ENCODE results near the gene PTCD1.
A peak's percentile ranks its signal among the peaks of the same experiment; 100 is the strongest.

Gene PTCD1

DNA sequence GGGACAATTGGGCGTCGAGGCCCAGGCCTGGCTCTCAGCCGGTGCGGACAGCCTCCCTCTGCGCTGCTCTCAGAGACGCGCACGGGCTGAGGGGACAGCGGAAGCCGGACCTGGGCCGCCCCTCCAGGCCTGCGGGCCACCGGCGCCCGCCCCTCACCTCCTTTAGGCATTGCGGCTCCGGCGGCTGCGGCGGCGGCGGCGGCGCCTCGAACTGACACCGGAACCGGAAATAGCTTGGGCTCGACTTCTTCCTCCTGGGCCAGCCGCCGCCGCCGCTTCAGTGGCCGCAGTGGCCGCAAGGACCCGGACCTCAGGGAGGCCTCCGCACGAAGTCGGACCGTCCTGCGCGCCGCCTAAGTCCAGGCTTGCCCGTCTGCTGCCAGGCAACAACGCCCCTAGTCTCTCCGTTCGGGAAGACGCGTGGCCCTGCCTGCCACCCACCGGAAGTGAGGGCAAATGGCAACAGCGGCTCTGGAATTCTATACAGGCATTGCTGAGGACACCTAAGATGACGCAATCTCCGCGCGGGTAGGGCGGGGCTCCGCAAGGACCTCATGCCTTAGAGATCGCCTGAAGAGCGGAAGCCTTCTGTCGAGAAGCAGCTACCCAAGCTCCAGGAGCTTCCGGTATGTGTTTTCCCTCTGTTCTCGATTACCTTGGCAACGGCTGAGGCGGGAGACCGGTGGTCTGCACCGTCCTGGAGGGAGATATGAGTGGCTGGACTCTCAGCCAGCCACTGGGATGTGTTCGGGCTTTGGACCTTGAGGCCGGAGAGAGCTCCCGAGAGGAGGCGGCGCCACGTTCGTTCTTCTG, 30.0 kb downstream of the PTCD1 start, which contains the start of the genes BUD31 and PDAP1:
Gene BUD31, plus strand, starts transcription at position 591 of the 813 bp plus-strand sequence. CDS start 2,124 bp downstream, outside the sequence.
Gene PDAP1, minus strand, starts transcription at position 219 of the 813 bp plus-strand sequence. Its CDS starts 49 bp downstream, at position 170.
- DNase-seq = peak; percentile 89 to 93

DNA sequence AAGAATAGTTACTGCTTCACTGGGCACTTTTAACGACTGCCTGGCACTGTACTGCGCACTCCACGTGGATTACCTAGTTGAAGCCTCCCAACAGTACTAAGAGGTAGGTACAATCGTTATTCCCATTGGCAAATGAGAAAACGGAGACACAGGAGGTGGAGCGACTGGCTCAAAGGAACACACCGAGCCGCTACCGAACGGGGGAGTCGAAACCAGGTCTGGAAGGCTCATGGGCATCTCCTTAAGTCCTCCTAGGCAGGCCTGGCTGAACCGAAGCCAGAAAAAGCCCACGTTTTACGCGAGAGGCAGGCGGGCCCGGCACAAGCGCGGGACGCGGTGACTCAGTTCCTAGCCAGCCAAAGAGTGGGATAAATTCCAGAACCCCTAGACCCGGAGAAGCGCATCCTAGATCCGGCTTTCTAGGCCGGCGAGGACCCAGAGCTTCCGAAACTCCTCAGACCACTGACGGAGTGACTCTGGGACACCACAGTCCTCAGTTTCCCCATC, 30.7 kb downstream of the PTCD1 start:
- peak in 1 of 2 experiments; percentile 13 for DNase-seq

DNA sequence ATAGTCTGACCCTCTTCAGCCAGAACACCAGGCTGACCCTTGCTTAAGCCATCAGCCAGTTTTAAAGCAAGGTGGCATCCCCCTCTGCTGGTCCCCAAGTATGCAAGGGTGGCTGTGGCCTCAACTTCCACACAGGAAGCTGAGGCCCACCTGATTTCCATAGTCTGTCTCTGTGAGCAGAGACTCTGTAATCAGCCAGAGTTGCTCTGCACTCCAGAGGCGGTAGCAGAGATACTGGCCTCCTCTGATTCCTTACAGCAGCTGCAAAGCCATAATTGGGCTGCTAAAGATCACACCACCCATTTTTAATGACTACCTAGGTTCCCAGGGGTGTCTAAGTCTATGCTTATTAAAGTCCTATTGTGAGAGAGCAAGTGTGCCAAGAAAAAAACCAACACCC, 32.0 kb downstream of the PTCD1 start:
- DNase-seq = no peak

DNA sequence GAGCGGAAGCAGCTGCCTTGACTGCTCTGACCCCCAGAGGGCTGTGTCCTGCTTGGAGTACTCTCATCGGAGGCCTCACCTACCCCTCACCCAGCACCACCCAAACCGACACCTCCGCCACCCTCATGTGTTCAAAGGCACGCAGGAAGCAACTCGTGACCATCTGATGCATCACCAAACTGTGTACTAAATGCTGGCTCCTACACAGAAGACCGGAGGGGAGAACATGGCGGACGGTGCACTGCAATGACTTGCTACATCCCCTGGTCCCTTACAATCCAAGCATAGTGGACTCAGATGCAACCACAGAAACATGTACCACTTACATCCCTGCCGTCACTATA, 33.6 kb downstream of the PTCD1 start:
- no peak for DNase-seq

DNA sequence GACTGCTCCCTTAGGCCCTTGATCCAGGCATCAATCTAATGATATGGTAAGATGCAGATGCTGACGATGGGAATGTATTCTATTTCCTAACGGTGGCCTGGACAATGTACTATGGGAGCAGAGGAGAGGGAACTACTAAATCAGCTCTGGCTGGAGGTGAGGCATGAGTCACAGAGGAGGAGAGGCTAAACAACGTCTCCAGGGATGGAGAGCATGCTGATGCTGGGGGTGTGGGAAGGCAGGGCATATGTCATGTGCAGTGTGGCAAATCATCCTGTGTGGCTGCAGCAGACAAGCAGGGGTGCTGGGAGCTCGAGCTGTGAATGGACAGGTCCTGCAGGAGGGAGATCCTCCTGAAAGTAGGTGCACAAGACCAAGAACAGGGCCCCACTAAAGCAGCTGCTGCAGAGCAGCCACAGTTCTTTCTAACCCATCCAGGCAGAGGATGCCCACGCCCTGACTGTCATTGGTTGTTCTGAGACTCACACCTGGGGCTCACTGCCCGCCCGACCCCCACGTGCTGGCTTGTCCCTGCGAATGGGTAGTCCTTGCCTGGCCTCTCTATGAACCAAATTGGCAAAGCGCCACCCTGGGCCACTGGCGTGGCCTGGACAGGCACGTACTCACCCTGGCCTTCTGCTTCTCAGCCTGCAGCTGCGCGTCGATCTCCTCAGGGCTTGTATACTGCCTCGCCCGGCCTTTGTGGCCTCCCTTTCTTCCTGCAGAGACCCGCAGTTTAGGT, 34.2 kb downstream of the PTCD1 start:
- no peak for DNase-seq

DNA sequence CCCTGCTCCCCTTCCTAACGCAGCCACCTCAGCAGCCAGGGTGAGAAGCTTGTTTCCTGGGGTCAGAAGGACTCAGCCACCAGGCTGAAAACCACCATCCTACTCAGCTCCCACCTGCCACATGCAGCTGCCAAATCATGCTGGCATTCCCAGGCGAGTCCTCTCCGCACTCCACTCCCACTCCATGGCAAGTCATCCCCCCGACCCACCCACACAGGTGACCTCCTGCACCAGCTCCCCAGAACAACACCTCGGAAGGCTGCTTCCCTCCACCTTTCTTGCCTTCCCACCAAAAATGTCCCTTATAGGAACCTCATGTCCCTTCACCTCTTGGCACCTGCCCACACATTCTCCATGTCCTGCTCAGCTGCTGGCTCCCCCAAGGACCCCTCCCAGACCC, 34.8 kb downstream of the PTCD1 start:
- no peak for DNase-seq

DNA sequence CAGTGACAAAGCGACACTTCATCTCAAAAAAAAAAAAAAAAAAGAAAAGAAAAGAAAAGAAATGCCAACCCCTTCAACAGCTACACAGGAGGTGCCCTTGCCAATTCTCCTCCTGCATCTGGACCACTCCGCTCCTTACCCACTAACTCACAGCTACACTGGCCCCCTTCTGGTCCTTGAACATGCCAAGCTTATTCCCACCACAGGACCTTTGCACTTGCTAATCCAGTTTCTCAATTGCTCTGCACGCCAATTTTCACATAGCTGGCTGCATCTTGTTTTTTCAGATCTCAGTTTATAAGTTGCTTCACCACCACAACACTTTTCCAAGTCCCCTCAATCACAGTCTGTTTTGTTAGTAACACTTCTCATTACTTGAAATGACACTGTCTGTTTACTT, 35.7 kb downstream of the PTCD1 start:
- DNase-seq = no peak

DNA sequence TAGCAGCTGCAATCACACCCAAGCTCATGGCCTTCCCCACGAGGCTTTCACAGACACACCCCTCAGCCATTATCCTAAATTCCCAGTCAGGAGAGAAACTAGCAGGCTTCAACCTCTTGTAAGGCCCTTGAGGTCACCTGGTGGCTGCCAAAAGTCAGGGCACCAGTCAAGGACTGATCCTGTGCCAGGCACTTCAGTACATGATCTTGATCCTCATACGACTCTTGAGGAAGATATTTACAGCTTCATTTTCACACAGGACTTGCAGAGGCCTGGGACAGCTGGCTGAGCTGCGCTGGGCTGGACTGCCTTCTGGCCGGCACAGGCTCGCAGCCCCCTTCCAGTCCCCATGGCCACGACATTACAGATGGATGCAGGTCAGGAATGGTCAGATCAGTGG, 39.0 kb downstream of the PTCD1 start:
- DNase-seq = no peak

DNA sequence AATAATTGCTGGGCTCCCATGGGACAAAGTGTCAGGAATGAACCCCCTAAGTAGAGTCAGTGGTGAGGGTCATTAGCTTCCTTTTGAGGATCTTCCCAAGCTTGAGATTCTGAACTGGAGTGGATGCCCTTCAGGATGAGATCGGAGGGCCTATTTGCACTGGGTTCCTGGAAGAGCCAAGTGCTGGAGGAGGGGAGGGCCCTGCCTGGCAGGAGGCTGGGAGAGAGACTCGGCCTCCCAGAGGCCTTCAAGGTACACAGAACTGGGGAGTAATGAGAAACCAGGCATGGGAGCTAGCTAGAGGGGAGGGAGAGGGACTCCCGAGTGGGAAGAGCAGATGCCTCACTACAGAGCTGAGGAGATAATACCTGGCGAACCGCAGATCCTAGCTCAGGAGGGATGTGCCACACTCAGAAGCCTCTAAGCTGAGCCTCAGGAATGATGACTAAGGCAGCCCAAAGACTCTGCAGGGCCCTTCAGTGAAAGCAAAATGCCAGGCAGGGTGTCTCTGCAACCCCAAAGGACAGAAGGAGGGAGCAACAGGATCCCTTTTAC, 39.6 kb downstream of the PTCD1 start:
- DNase-seq = no peak

DNA sequence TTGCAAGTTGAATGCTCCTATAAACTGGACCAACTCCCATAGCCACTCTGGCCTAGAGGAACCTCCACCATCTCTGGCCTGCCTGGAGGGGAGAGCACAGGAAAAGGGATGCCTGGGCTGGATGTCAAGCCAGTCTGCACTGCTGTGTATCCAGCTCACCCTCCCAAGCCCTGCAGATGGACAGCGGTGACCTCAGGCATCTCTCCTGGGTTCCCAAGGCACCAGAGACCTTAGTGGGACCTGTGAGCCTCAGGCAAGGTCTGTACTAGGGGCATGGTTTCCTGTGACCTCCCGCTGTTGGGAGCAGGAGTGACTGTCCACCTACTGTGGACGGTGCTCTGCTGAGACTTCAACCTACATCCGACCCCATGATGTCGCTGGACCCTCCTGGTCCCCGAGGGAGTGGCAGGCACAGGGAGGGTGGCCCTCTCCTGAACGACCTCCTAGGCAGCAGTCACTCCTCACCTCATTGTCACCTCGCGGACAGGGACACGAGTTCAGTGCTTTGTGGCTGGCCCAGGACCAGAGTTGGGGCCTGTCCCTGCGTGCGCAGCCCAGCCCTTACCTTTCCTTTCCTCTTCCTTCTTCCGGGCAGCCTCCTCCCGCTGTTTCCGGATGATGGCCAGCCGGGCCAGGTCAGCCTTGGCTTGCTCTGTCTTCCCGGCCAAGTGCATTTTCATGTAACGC, 41.2 kb downstream of the PTCD1 start:
- no peak for DNase-seq

DNA sequence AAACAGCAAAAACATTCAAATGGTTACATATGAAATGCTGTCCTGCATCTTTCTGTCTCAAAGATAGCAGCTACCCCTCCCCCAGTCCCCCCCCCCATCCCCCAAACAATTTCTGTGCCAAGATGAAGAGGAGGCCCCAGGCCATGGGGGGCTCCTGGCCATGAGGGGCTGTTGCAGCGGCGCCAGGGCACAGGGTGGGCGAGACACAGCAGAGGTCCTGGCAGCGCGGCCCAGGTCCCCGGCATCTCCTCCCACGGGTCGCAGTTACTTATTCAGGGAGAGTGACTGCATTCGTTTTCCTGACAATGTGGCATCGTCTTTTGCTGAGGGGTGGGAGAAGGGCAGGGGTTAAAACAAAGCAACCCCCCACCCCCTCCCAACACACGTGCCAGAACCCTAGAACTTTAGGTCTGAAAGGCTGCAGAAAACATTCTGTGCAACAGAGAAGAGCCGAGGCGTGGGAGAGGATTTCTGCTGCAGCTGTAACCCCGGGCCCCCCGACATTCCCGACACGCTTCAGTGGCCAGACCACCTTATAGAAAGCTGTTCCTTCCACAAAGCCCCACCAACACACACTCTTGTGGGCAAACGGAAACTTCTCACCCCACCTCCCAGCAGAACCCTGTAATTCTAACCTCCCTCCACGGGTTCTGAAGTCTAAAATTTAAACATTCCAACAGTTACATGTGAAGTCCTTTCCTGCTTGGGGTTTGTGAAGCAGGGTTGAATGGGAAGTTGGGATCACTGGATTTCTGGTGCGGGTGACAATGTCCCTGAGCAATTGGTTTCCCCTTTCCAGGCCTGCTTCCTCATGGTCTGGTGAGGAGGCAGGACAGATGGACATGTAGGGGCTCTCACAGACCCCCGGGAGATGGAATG, 41.9 kb downstream of the PTCD1 start:
- no peak for DNase-seq

DNA sequence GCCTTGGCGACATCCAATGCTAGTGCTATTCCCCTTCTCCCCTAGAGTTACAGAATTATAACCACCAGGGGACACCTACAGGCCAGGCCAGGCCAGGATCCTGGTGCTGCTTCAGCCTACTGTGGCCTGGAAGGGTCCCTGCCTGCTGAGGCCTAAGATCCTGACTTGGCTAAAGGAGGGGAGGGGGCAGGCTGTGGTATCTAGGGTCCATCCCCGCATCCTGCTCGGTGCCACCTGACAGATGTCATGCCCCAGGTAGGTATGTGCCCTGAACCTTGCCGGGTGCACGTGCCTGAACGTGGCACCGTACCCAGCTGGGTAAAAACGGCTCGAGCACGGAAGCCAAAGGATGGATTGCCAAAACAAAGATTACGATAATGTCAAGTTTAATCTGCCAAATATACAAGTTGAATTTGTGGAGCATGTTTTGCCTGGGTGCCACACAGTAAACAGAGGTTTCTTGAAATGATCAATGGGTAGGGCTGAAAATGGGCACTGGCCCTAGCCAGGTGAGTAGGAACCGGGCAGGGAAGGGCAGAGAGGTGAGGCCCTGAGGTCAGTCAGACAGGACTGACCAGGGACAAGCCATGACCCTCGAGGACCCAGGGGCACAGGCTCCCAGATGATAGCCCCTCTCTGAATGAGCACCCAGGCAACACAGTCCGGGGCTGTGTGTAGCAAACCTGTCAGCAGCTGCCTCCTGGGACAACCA, 42.8 kb downstream of the PTCD1 start:
- no peak for DNase-seq

DNA sequence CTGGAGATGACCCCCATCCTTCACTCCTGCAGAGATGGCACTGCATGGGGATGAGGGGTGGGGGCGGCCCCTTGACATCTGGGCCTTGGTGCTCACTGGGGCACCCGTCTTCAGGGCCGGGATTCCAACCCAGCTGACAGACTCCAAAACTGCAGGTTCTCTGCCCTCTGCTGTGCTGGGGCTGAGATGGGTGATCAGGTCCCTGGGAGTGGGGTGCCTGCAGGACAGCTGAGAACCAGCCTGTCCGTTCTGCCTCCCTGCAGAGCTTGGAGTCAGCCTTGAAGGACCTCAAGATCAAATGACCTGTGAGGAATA, 44.5 kb downstream of the PTCD1 start:
- no peak for DNase-seq

DNA sequence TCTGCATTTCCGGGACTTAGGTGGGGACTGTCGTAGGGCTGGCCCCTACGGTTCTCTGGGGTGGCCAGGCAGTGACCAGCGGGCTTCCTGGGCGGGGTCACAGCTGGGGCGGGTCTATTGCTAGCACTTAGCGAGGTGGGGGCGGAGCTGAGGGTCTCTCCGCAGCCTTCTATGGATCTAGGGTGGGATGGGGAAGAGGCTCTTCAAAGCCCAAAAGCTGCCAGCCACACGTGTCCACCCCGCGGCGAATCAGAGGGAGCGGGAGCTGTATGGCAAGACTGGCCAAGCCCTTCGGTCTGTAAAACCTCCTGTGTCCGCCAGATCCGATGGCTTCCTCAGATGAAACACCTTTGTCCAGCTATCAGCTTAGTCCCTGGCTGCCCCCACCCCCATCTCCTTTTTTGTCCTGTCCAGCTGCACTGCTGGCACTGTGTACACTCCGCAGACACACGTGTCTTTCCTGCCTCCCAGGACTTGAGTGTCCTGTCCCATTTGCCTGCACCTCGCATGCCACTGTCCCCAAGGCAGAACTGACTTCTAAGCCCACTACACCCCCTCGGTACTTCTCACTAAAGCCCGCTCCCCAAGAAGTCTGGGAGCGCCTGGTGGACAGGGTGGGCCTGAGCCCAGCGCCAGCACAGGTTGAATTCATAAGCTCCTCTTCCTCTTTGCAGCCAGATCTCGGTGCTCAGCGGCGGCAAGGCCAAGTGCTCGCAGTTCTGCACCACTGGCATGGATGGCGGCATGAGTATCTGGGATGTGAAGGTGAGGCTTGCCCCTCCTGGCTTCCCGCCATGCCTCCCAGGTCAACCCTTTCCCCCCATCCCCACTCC, 45.0 kb downstream of the PTCD1 start:
- peak; percentile 12 to 69 for DNase-seq

DNA sequence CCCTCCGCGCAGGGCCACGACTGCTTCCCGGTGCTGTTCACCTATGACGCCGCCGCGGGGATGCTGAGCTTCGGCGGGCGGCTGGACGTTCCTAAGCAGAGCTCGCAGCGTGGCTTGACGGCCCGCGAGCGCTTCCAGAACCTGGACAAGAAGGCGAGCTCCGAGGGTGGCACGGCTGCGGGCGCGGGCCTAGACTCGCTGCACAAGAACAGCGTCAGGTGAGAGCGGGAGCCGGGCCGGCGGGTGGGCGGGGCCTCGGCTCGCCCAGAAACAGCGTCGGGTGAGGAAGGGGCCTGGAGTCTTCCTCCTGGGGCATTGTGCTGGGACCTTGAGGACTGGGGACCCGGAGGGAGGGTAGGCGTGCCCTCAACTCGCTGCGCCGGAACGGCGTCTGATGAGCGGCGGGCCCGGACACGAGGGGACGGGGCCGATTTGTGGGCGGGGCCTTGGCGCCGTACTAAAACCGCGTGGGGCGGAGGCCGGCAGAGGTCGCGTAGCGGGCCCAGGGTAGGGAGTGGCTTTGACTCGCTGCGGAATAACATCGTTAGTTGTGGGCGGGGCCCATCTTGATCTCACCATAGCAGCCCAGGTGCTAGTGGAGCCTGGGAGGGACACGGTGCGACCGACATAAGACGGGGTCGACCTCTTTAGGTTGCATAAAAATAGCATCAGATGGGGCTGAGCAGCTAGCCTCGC, 45.8 kb downstream of the PTCD1 start:
- DNase-seq = peak; percentile 43 to 77

DNA sequence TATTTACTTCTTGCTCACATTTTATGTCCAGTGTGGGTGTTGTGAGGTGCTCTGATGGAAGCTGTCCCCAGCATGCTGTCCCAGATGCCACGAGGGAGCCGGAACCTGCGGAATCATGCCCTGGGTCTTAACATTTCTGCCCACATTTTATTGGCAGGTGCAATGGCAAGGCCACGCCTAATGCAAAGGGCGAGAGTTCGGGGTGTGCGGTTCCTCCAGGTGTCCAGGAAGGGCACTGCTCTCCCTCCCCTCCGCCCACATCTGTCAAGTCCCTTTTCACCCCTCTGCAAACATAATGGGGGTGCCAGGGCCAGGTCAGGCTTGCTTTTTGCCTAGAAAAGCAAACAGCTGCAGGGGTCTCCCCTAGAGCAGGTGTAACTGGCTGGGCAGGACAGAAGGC, 46.6 kb downstream of the PTCD1 start:
- DNase-seq = no peak

DNA sequence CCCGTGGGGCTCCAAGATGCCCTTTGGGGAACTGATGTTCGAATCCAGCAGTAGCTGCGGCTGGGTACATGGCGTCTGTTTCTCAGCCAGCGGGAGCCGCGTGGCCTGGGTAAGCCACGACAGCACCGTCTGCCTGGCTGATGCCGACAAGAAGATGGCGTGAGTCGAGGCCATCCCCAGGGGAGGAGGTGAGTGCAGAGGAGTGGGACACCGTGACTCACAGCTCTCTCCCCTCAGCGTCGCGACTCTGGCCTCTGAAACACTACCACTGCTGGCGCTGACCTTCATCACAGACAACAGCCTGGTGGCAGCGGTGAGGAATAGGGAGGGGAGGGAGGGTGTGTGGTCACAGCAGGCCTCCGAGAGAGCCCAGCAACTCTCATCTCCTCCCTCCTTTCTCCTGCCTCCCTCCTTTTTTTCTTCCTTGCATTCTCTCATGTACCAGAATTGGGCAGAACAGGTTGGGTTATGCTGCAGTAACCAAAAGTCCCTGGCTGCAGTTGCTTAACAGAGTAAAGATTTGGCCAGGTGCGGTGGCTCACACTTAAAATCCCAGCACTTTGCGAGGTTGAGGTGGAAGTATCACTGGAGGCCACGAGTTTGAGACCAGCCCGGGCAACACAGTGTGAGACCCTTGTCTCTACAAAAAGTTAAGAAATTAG, 47.5 kb downstream of the PTCD1 start:
- DNase-seq = no peak

DNA sequence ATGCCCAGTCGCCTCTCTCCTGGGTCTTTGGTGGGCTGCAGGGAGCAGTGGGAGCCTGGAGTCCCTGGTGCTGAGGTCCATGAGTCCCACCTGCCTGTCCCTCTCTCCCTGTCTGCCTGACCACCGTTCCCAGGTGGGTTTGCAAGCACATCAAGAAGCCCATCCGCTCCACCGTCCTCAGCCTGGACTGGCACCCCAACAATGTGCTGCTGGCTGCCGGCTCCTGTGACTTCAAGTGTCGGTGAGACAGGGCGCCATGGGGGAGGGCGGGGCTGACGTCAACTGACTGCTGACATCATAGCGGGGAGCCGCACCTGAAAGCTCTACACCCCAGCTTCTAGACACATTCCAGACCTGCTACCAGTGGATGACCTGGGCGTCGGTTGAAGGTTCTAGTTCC, 48.8 kb downstream of the PTCD1 start:
- no peak for DNase-seq

DNA sequence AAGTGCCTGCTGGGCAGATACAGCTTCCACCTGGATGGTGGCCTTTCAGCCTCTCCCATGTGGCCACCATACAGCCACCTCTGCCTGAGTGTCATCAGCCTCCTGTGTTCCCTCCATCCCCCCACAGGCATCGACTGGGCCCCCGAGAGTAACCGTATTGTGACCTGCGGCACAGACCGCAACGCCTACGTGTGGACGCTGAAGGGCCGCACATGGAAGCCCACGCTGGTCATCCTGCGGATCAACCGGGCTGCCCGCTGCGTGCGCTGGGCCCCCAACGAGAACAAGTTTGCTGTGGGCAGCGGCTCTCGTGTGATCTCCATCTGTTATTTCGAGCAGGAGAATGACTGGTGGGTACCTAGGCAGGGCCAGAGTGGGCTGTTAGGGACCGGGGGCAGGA, 50.7 kb downstream of the PTCD1 start:
- DNase-seq = no peak
